H1 (cell line): Measurements from ENCODE around the gene OPCML.

Experiments used
- CBX8 ChIP-seq: fragments of 300-800, 300-1000 bp; sonication (generic); IDR thresholded peaks from 2 replicates; pipeline ENCODE4 v1.7.1; 2016; ENCODE audit warnings: low read depth, low read length, borderline replicate concordance
- CEBPB ChIP-seq: IDR thresholded peaks from 2 replicates; pipeline ENCODE4 v1.6.1; 2012; ENCODE audit warnings: low read depth, low read length
- CTCF ChIP-seq, 3 experiments: IDR thresholded peaks; 1 replicate in 2 of 3; 2 replicates in 1 of 3; pipeline versions ENCODE4 v1.5.1 to v1.6.1; 2011; ENCODE audit warnings: low read length in 3 of 3, mild to moderate bottlenecking in 3 of 3, inconsistent platforms in 2 of 3, low read depth in 1 of 3, moderate library complexity in 1 of 3; ENCODE audit not compliant: insufficient read depth in 1 of 3; ENCODE audit errors: control extremely low read depth in 1 of 3
- GTF2F1 ChIP-seq: IDR thresholded peaks from 2 replicates; pipeline ENCODE4 v1.6.1; 2012; ENCODE audit warnings: low read depth, low read length, improper control_type of control experiment, borderline replicate concordance
- JUND ChIP-seq: IDR thresholded peaks from 2 replicates; pipeline ENCODE4 v1.6.1; 2011; ENCODE audit warnings: mild to moderate bottlenecking, improper control_type of control experiment, low read length
- MAFK ChIP-seq: IDR thresholded peaks from 2 replicates; pipeline ENCODE4 v1.6.1; 2012; ENCODE audit warnings: low read depth, mild to moderate bottlenecking, improper control_type of control experiment, low read length
- POLR2AphosphoS5 ChIP-seq: IDR thresholded peaks from 2 replicates; pipeline ENCODE4 v1.6.1; 2011; ENCODE audit warnings: low read depth, low read length
- ZNF274 ChIP-seq: IDR thresholded peaks from 2 replicates; pipeline ENCODE4 v1.7.0; 2012; ENCODE audit warnings: low read length, borderline replicate concordance; ENCODE audit errors: extremely low read depth

- TF ChIP-seq CTCF (IDR thresholded peaks at IDR 0.05; ENCODE audit: control extremely low read depth in 1 of 3, insufficient read depth in 1 of 3, low read depth in 1 of 3, low read length in 3 of 3) (no peak), GTF2F1 (no peak), MAFK (no peak), CBX8 (no peak), POLR2AphosphoS5 (no peak), JUND (no peak), ZNF274 (no peak), CEBPB (no peak)
These were observed 1101.8 kb downstream of the OPCML start for GRCh38 chr11:132430429-132431062.
